Endothelial cell of umbilical vein (primary cell): Measurements from ENCODE around the gene NTSR1. TPM values are rescaled to one million over a fixed set of nuclear protein-coding genes. Genes with fewer than 3 reads are reported as not detected.

Source experiments
- BruUV-seq: library from RNA; stranded (reverse); fragments of 400-500 nt; replicated peaks from 2 replicates; lab custom pipeline; 2021; lab: Mats Ljungman, UMichigan
- CTCF ChIA-PET: fragments of 300-600, 350-600 bp; sonication (Branson Sonifier 250); formaldehyde crosslinking; loops from one replicate; lab custom pipeline; 2021; ENCODE audit warnings: antibody characterized with exemption, inconsistent platforms; lab: Charles Lee
- POLR2A ChIA-PET: fragments of 300-600, 350-600 bp; sonication (Branson Sonifier 250); formaldehyde crosslinking; loops from one replicate; lab custom pipeline; 2021; ENCODE audit warnings: antibody characterized with exemption, inconsistent platforms; lab: Charles Lee
- DNase-seq: peaks from one replicate; pipeline ENCODE4 v3.0.0-alpha.2; 2011; ENCODE audit warnings: low read depth, low spot score
- FAIRE-seq: peaks from 2 replicates; lab custom pipeline; 2011; peaks lifted over from hg19 to GRCh38; lab: Jason Lieb, UNC
- H2AFZ ChIP-seq: 2 replicates; pipeline ENCODE4 v1.6.0; 2012; ENCODE audit warnings: low read depth, low read length, control low read depth, inconsistent platforms
- H3K27ac ChIP-seq: 2 replicates; pipeline ENCODE4 v1.5.1; 2011; ENCODE audit warnings: low read depth, mild to moderate bottlenecking, control low read depth, low read length, moderate library complexity; ENCODE audit not compliant: insufficient read depth
- H3K27me3 ChIP-seq, 2 experiments: 2 replicates each; pipeline versions ENCODE4 v1.6.0 to v1.6.1; 2011; ENCODE audit warnings: low read length in 2 of 2, mixed read lengths in 1 of 2; ENCODE audit not compliant: control insufficient read depth in 2 of 2, insufficient read depth in 2 of 2
- H3K36me3 ChIP-seq, 2 experiments: 2 replicates in 1 of 2; 3 replicates in 1 of 2; pipeline ENCODE4 v1.5.1; 2011; ENCODE audit warnings: low read length in 2 of 2, mild to moderate bottlenecking in 1 of 2, moderate library complexity in 1 of 2; ENCODE audit not compliant: control insufficient read depth in 2 of 2, insufficient read depth in 2 of 2; ENCODE audit errors: extremely low read depth in 1 of 2
- H3K4me1 ChIP-seq: 3 replicates; pipeline ENCODE4 v1.5.1; 2011; ENCODE audit warnings: mild to moderate bottlenecking, low read length; ENCODE audit not compliant: control insufficient read depth, insufficient read depth; ENCODE audit errors: extremely low read depth
- H3K4me2 ChIP-seq: 2 replicates; pipeline ENCODE4 v1.6.1; 2011; ENCODE audit warnings: low read length, control low read depth, mixed read lengths; ENCODE audit not compliant: insufficient read depth
- H3K4me3 ChIP-seq, 3 experiments: fragments of 200-600 bp in 1 of 3; sonication (generic), shearing (Covaris generic) in 1 of 3; replicated peaks in 1 of 3; 2 replicates each; pipeline ENCODE4 v1.5.1; 2011 to 2016; ENCODE audit warnings: control low read depth in 3 of 3, low read length in 3 of 3, mild to moderate bottlenecking in 2 of 3, inconsistent platforms in 1 of 3, low read depth in 1 of 3, moderate library complexity in 1 of 3; ENCODE audit not compliant: insufficient read depth in 1 of 3
- H3K79me2 ChIP-seq: 2 replicates; pipeline ENCODE4 v1.6.0; 2012; ENCODE audit warnings: low read length, inconsistent platforms; ENCODE audit not compliant: control insufficient read depth, insufficient read depth
- H3K9ac ChIP-seq: replicated peaks from 2 replicates; pipeline ENCODE3; 2011; ENCODE audit warnings: low read length, control low read depth; ENCODE audit not compliant: insufficient read depth; ENCODE audit errors: extremely low read depth
- H3K9me1 ChIP-seq: replicated peaks from 3 replicates; pipeline ENCODE4 v1.6.0; 2011; ENCODE audit warnings: mild to moderate bottlenecking, low read length; ENCODE audit not compliant: control insufficient read depth, insufficient read depth; ENCODE audit errors: extremely low read depth
- H3K9me3 ChIP-seq: replicated peaks from 2 replicates; pipeline ENCODE4 v1.5.1; 2012; ENCODE audit warnings: low read length, inconsistent platforms; ENCODE audit not compliant: control insufficient read depth, insufficient read depth
- H4K20me1 ChIP-seq: replicated peaks from 2 replicates; pipeline ENCODE3; 2011; ENCODE audit warnings: mild to moderate bottlenecking, low read length; ENCODE audit not compliant: control insufficient read depth, insufficient read depth; ENCODE audit errors: extremely low read depth
- EZH2 ChIP-seq: IDR thresholded peaks from 2 replicates; pipeline ENCODE4 v1.6.1; 2012; ENCODE audit warnings: borderline replicate concordance, low read depth, mild to moderate bottlenecking, moderate library complexity, low read length, inconsistent platforms; ENCODE audit not compliant: severe bottlenecking
- FOS ChIP-seq: IDR thresholded peaks from 2 replicates; pipeline ENCODE4 v1.6.1; 2011; ENCODE audit warnings: mild to moderate bottlenecking, low read length, moderate library complexity, borderline replicate concordance; ENCODE audit not compliant: insufficient read depth
- GATA2 ChIP-seq: IDR thresholded peaks from 2 replicates; pipeline ENCODE4 v1.7.0; 2011; ENCODE audit warnings: low read depth, mild to moderate bottlenecking, moderate library complexity, mixed read lengths, low read length; ENCODE audit not compliant: insufficient read length, insufficient read depth
- JUN ChIP-seq: IDR thresholded peaks from 2 replicates; pipeline ENCODE4 v1.6.1; 2011; ENCODE audit warnings: borderline replicate concordance, low read depth; ENCODE audit not compliant: insufficient read length, insufficient read depth
- MYC ChIP-seq: IDR thresholded peaks from one replicate; pipeline ENCODE4 v1.6.1; 2011; ENCODE audit warnings: mild to moderate bottlenecking, low read depth, low read length
- POLR2A ChIP-seq: IDR thresholded peaks from 2 replicates; pipeline ENCODE4 v1.6.1; 2012; ENCODE audit warnings: low read depth, mild to moderate bottlenecking, control low read depth, low read length
- POLR2AphosphoS5 ChIP-seq: IDR thresholded peaks from 2 replicates; pipeline ENCODE4 v1.6.1; 2012; ENCODE audit warnings: low read depth, mild to moderate bottlenecking, control low read depth, low read length, moderate library complexity; ENCODE audit not compliant: insufficient read depth
- dilution Hi-C: fragments of 300-500 bp; cut with MboI; formaldehyde crosslinking; loops from one replicate; pipeline ENCODE4 v1.15.0; 2019; ENCODE audit warnings: low sequenced_read_pairs; ENCODE audit not compliant: extremely low pct_ligation_motif_present
- intact Hi-C: fragments of 100-400 bp; cut with micrococcal nuclease; formaldehyde crosslinking; loops from one replicate; pipeline ENCODE4 v1.10.0; 2022
- polyA plus RNA-seq, 4 experiments: library from polyadenylated mRNA; depleted of rRNA in 3 of 4; stranded (reverse) in 3 of 4; unstranded in 1 of 4; fragments of >200 nt; gene quantifications; 2 replicates each; pipeline versions ENCODE4 v1.2.1 to v1.2.3, GENCODE V29; 2011 to 2012; ENCODE audit warnings: missing spikeins in 1 of 4
- total RNA-seq: library from RNA; stranded (reverse); gene quantifications from 2 replicates; pipeline ENCODE4 v1.2.3, GENCODE V29; 2021
- TF ChIP-seq, protein P1 (sequence below): IDR thresholded peaks from 2 replicates; pipeline ENCODE4 v1.6.1; 2011; ENCODE audit not compliant: insufficient read depth, insufficient read length
- TF ChIP-seq, protein P2 (sequence below), 2 donors: IDR thresholded peaks; 1 replicate in 1 of 2; 2 replicates in 1 of 2; pipeline ENCODE4 v1.5.1; 2011; ENCODE audit warnings: low read length in 2 of 2, mild to moderate bottlenecking in 2 of 2, moderate library complexity in 2 of 2, control low read depth in 1 of 2, inconsistent platforms in 1 of 2, low read depth in 1 of 2; ENCODE audit not compliant: insufficient read depth in 1 of 2; ENCODE audit errors: extremely low read depth in 1 of 2

Gene NTSR1
- total and polyA plus RNA-seq, 2 donors (not counting 3 experiments of a cell fraction or from before 2014, with no cell fraction given) = 0.14 to 2.1 TPM

GRCh38 chr20:62660240-62660615, 48.4 kb upstream of the NTSR1 start:
- dilution Hi-C loops (no loop called here), intact Hi-C loops (no loop called here)
- Histone ChIP-seq H4K20me1 (no peaks in the 10 kb centered on the region), H2AFZ (no peak overlapping the region), H3K27ac (no peak overlapping the region), H3K79me2 (no peaks in the 10 kb centered on the region), H3K27me3 (no peaks in the 10 kb centered on the region), H3K4me1 (no peaks in the 10 kb centered on the region), H3K9ac (no peak overlapping the region), H3K9me1 (no peaks in the 10 kb centered on the region), H3K36me3 (no peaks in the 10 kb centered on the region), H3K4me2 (no peak overlapping the region), H3K9me3 (no peaks in the 10 kb centered on the region), H3K4me3 (no peak overlapping the region)
- ChIA-PET CTCF (no interaction called here), POLR2A (no interaction called here)
- FAIRE-seq (no peak), DNase-seq (no peak)
- no TSS peak for BruUV-seq
- TF ChIP-seq EZH2 (no peak), POLR2AphosphoS5 (no peak), FOS (no peak), POLR2A (no peak), GATA2 (no peak), JUN (no peak), MYC (no peak)
- TF ChIP-seq, protein P1, sequence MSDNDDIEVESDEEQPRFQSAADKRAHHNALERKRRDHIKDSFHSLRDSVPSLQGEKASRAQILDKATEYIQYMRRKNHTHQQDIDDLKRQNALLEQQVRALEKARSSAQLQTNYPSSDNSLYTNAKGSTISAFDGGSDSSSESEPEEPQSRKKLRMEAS = no peak
- TF ChIP-seq, protein P2, sequence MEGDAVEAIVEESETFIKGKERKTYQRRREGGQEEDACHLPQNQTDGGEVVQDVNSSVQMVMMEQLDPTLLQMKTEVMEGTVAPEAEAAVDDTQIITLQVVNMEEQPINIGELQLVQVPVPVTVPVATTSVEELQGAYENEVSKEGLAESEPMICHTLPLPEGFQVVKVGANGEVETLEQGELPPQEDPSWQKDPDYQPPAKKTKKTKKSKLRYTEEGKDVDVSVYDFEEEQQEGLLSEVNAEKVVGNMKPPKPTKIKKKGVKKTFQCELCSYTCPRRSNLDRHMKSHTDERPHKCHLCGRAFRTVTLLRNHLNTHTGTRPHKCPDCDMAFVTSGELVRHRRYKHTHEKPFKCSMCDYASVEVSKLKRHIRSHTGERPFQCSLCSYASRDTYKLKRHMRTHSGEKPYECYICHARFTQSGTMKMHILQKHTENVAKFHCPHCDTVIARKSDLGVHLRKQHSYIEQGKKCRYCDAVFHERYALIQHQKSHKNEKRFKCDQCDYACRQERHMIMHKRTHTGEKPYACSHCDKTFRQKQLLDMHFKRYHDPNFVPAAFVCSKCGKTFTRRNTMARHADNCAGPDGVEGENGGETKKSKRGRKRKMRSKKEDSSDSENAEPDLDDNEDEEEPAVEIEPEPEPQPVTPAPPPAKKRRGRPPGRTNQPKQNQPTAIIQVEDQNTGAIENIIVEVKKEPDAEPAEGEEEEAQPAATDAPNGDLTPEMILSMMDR (IDR thresholded peaks at IDR 0.05; ENCODE audit: extremely low read depth in 1 of 2, insufficient read depth in 1 of 2, low read depth in 1 of 2, low read length in 2 of 2) = no peak
